ENCODE measurements around the gene AIF1L.
A peak's percentile ranks its signal among the peaks of the same experiment; 100 is the strongest.
"Not testable (repeated sequence)": the region's sequence is repeated elsewhere in the genome, so short reads cannot be mapped to it uniquely, and the experiment has no call there.

The AIF1L gene

GRCh38 chr9:131121346-131121745 is 25.0 kb downstream of the AIF1L start:
- no peak for DNase-seq (ENCODE audit: low read depth)

GRCh38 chr9:131122158-131122557 is 25.8 kb downstream of the AIF1L start:
- no peak for DNase-seq (ENCODE audit: low read depth)

DNA sequence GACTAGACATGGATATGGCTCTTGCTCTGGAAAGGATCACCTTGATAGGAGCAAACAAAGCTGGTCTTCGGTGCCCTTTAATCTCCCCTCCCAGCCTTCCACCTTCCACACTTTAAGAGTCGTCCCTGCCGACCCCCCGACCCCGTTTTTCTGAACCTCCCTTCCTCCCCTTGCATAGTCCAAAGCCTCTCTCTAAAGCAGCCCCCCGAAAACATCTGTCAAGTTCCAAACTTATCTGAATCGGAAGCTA is 28.6 kb downstream of the AIF1L start:
- no peak for DNase-seq (ENCODE audit: low read depth)

DNA sequence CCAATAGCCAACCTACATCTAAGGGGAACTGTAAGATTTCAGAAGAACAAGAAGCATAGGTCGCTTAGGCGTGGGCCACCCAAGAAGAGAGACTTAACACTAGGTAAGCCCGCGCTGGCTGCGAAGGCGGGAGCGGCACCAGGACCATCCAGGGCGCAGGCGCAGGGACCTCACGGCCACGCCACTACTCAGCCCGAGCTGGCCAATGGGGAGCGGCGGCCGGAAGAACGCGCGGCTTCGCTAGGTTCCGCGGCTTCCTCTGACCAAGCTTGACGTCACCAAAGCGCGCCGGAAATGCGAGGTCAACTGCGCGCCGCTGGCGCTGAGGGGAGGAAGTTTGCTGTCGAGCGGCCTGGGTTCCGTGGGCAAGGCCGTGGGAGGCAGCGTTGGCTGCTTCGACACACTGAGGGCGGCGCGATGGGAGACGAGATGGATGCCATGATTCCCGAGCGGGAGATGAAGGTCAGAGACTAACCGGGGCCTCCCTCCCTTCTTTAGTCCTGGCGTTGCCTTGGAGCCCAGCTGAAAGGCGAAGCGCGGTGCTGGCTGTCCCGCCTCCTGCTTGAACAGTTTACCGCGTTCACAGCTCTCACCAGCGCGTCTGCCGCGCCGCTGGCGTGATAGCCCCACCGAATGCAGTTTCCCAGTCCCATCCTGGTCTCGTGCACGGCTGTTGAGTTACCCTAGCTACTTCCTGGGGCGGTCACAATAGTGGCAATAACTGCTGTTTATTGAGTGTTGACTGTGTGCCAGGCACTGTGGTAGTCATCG is 29.1 kb downstream of the AIF1L start, which contains the start of gene NUP214:
Gene NUP214, plus strand, starts transcription at position 299 of the 771 bp plus-strand sequence. Its CDS starts 119 bp downstream, at position 418.
- peak; percentile 100 for DNase-seq (ENCODE audit: low read depth)

DNA sequence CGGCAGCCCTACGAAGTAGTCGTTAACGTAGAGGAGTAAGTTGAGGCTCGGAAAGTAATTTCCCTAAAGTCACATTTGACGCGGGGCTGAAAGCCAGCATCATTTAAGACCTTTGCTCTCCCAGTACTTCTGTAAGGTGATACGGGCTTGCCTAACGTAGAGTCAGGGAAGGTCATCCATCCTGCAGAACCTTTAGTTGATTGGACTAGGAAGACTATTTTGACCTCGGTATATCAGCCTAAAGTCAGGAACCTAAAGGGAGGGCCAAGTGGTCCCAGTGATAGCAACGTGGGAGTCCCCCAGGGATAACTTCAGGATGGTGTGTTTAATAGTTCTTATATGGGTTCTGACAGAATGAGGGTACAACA is 29.7 kb downstream of the AIF1L start:
- no peak for DNase-seq (ENCODE audit: low read depth)

DNA sequence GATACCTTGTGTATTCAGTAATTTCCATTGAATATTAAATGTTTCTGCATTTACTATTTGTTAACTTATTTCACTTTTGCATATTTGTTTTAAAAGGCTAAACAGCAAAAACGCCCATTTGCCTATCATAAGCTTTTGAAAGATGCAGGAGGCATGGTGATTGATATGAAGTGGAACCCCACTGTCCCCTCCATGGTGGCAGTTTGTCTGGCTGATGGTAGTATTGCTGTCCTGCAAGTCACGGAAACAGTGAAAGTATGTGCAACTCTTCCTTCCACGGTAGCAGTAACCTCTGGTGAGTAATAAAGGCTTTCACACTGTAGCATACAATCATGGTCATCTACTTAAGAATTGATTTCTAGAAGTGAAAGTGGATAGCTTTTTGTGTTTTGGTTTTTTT is 32.9 kb downstream of the AIF1L start:
- DNase-seq (ENCODE audit: low read depth): no peak

DNA sequence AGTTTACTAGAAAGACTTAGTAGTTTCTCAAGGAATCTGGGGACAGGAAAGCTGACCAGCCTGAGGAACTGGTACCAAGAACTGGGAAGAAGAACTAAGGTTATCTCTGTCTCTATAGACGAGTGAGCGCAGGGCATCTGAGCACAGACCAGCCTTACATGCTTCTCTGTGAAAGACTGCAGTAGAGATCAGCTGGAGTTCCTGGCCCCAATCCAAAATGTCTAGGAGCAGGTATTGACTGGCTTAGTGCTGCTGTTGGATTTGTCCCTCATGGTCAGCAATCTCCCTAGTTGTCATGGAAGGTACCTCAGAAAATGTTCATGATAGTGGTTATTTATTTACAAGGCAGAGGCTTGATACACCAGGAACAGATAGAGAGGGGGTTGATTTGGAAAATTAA is 42.3 kb downstream of the AIF1L start:
- no peak for DNase-seq (ENCODE audit: low read depth)

DNA sequence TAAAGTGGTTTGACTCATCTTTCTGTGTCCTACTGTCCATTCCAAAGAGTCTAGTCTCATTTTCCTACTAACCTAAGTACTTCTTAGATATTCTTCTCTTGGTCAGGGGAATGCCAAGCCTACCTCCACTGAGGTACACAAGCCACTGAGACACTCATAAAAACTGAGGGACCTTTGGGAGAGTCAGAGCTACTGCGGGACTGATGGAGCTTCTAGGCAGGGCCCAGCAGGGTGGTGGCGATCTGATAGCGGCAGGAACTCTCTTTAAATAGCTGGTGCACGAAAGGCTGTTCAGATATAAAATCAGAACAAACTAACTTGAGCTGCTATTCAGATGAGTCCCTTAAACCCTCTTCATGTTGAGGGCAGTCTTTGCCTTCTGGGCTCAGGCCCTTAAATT is 43.8 kb downstream of the AIF1L start:
- no peak for DNase-seq (ENCODE audit: low read depth)

DNA sequence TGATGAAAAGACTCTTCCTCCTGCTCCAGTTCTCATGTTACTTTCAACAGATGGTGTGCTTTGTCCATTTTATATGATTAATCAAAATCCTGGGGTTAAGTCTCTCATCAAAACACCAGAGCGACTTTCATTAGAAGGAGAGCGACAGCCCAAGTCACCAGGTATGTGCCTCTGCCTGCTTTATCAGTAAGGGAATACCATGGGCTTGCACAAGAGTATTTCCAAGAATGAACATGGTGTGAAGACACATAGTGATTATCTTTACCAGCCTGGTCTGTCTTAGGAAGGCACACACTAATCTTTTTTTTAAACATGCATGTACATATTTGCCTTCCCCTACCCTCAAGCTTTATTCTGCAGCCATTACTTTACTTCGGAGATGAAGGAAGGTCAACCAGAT is 44.2 kb downstream of the AIF1L start:
- no peak for DNase-seq (ENCODE audit: low read depth)

DNA sequence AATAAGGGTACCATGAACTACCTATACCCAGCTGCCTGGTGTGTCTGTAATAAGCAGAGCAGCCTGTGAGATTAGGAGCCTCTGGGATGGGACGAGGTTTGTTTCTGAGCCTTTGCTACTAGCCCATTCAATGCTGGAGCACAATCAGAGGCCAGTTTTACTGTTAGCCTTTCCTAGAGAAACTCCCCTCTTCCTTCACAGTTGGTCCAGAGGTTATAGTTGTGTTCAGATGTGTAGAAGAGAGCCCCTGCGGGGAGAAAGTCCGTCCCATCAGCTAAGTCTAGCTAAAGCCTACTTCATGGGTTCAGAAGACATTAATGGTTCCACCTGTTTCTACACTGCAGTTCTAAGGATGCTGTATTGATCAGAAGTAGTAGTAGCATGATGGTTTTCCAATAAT is 45.8 kb downstream of the AIF1L start:
- DNase-seq (ENCODE audit: low read depth): no peak

DNA sequence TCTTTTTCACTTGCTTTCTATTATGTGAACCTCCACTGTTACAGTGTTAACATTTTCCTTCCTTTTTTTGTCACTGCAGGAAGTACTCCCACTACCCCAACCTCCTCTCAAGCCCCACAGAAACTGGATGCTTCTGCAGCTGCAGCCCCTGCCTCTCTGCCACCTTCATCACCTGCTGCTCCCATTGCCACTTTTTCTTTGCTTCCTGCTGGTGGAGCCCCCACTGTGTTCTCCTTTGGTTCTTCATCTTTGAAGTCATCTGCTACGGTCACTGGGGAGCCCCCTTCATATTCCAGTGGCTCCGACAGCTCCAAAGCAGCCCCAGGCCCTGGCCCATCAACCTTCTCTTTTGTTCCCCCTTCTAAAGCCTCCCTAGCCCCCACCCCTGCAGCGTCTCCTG is 47.9 kb downstream of the AIF1L start:
- DNase-seq (ENCODE audit: low read depth): no peak

DNA sequence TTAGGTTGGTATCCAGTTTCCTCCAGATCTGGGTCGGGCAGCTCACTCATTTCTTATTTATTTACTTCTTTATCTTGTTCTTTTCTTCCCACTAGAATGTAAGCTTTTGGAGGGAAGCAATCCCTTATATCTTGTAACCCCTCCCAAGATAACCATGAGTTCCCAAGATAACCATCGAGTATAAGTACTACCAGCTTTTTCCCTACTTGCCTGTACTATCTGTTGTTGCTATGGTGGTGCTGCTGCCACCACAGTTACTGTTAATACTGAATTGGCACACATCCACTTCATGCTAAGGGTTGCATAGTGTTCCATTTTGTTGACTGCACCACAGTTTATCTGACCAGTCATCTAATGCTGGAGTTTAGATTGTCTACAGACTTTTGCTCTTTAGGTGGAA is 48.9 kb downstream of the AIF1L start:
- no peak for DNase-seq (ENCODE audit: low read depth)

GRCh38 chr9:131146186-131146585 is 49.9 kb downstream of the AIF1L start:
- no peak for DNase-seq (ENCODE audit: low read depth)

DNA sequence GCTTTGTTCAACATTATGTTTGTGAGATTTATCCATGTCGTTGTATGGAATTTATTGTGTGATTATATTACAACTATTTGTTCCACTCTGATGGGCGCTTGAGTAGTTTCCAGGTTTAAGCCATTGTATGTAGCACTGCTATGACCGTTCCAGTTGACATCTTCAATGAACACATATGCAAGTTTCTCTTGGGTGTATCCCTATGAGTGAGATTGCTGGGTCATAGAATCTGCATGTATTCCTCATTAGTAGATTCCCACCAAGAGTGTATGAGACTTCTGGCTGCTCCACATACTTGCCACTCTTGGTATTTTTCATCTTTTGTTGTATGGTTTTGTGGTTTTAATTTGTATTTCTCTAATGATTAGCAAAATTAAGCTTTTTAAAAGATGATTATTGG is 51.9 kb downstream of the AIF1L start:
- DNase-seq (ENCODE audit: low read depth): no peak

DNA sequence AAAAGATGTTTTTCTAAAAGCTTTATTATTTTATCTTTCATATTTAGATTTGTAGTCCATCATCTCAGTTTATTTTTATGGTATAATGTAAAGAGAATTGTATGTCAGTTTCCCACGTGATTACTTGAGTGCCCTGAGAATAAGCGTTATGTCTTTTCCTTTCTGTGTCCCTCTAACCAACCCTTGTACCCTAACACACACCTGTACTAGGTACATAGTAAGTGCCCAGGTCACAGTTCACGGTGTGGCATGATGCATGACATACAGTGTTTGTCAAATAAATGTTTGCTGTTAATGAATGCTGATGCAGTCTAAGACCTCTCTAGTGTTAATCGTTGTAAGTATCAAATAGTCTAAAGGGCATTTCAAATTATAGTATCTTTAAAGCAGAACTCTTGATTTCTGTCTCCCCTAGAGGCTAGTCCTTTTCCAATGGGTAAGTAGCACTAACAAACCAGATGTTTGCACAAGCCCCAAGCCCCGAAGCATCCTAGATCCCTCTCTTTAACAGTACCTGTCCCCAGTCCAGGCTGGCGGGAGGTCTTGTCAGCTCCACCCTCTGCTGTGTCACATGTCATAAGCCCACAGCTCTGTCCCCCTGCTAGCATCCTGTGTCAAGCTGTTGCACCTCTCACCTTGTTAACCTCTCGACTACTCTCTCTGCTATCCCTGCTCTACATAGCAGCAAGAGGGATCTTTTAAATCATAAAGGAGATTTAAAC is 52.8 kb downstream of the AIF1L start:
- no peak for DNase-seq (ENCODE audit: low read depth)

- no peak for DNase-seq (ENCODE audit: low read depth)
Observed at GRCh38 chr9:131149688-131150053, 53.3 kb downstream of the AIF1L start.

GRCh38 chr9:131153595-131153994 is 57.3 kb downstream of the AIF1L start:
- DNase-seq (ENCODE audit: low read depth): no peak

DNA sequence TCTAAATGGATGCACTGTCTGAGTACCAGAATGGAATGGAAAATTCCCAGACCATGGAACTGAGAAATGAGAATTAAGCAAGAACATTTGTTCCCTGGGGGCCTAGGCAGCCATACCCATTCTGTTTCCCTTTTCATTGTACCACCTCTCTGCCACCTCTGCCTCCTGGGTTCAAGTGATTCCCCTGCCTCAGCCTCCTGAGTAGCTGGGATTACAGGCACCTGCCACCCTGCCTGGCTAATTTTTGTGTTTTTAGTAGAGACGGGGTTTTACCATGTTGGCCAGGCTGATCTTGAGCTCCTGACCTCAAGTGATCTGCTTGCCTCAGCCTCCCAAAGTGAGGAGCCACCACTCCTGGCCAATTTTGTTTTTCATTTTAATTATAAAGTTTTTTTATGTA is 62.3 kb downstream of the AIF1L start:
- DNase-seq (ENCODE audit: low read depth): not testable (repeated sequence)

- no peak for DNase-seq (ENCODE audit: low read depth)
Observed at GRCh38 chr9:131160416-131161112, 64.2 kb downstream of the AIF1L start.

GRCh38 chr9:131161585-131161984 is 65.3 kb downstream of the AIF1L start:
- DNase-seq (ENCODE audit: low read depth): no peak

DNA sequence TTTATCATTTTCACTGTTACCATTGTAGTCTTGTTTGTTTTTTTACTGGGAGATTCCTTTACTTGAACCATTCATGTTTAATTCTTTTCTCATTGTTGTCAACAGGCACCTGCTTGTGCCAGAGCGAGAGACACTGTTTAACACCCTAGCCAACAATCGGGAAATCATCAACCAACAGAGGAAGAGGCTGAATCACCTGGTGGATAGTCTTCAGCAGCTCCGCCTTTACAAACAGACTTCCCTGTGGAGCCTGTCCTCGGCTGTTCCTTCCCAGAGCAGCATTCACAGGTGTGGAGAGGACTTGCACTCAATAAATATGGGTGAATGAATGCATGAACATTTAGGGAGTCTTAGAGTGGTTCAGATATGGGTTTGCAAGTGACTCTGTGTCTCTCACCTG is 66.6 kb downstream of the AIF1L start:
- no peak for DNase-seq (ENCODE audit: low read depth)

GRCh38 chr9:131165523-131165922 is 69.2 kb downstream of the AIF1L start:
- no peak for DNase-seq (ENCODE audit: low read depth)

- DNase-seq (ENCODE audit: low read depth): no peak
Observed at GRCh38 chr9:131167146-131167692, 70.9 kb downstream of the AIF1L start.
